Natural killer cell (primary cell): ENCODE data around the gene KIF26A. TPM values are rescaled to one million over a fixed set of nuclear protein-coding genes. Genes with fewer than 3 reads are reported as not detected.

ENCODE experiments used
- ATAC-seq, 3 donors: fragments of 150-1000 bp in 2 of 3; fragments of 200-7000 bp in 1 of 3; cut with Tn5 transposase; 1 replicate in 1 of 3; 2 replicates in 2 of 3; pipeline ENCODE4 v1.10.0; 2021; ENCODE audit warnings: mild to moderate bottlenecking in 2 of 3, moderate library complexity in 2 of 3
- DNase-seq, 2 donors: peaks; one replicate each; pipeline versions ENCODE4 v3.0.0 to v3.0.0-alpha.2; 2013 to 2021; ENCODE audit warnings: mixed read lengths in 1 of 2
- H3K27ac ChIP-seq: one replicate; pipeline ENCODE4 v1.5.1; 2013; ENCODE audit warnings: mild to moderate bottlenecking, low read length
- H3K27me3 ChIP-seq: one replicate; pipeline ENCODE4 v1.6.1; 2013; ENCODE audit warnings: low read length; ENCODE audit not compliant: control insufficient read depth, insufficient read depth
- H3K36me3 ChIP-seq: one replicate; pipeline ENCODE4 v1.6.1; 2013; ENCODE audit warnings: low read length; ENCODE audit not compliant: control insufficient read depth, insufficient read depth
- H3K4me1 ChIP-seq: one replicate; pipeline ENCODE4 v1.6.1; 2013; ENCODE audit warnings: low read length; ENCODE audit not compliant: control insufficient read depth, insufficient read depth
- H3K4me3 ChIP-seq: one replicate; pipeline ENCODE4 v1.5.1; 2013; ENCODE audit warnings: low read length
- H3K9me3 ChIP-seq: one replicate; pipeline ENCODE4 v1.6.1; 2013; ENCODE audit warnings: low read length; ENCODE audit not compliant: control insufficient read depth, insufficient read depth
- H3K27ac Mint-ChIP-seq, 2 donors: one replicate each; pipeline ENCODE4 v1.8.0; 2022; ENCODE audit warnings: mild to moderate bottlenecking in 2 of 2, mixed read lengths in 2 of 2, moderate library complexity in 1 of 2
- H3K27me3 Mint-ChIP-seq, 2 donors: one replicate each; pipeline ENCODE4 v1.8.0; 2022; ENCODE audit warnings: low read depth in 2 of 2, mixed read lengths in 2 of 2
- H3K36me3 Mint-ChIP-seq: one replicate; pipeline ENCODE4 v1.8.0; 2022; ENCODE audit warnings: mixed read lengths
- H3K4me1 Mint-ChIP-seq, 2 donors: one replicate each; pipeline ENCODE4 v1.8.0; 2022; ENCODE audit warnings: mixed read lengths in 2 of 2
- H3K4me3 Mint-ChIP-seq: one replicate; pipeline ENCODE4 v1.8.0; 2022; ENCODE audit warnings: mild to moderate bottlenecking, moderate library complexity, mixed read lengths
- H3K9me3 Mint-ChIP-seq, 2 donors: one replicate each; pipeline ENCODE4 v1.8.0; 2022; ENCODE audit warnings: mixed read lengths in 2 of 2
- WGBS: methylation state at CpG from one replicate; pipeline ENCODE4 v1.1.7; 2013; ENCODE audit warnings: missing lambda C conversion rate; ENCODE audit not compliant: insufficient coverage; 5-methylcytosine and 5-hydroxymethylcytosine counted together
- intact Hi-C: fragments of 100-400 bp; cut with micrococcal nuclease; formaldehyde crosslinking; loops from one replicate; pipeline ENCODE4 v1.14.2; 2022
- total RNA-seq, 4 donors: library from RNA; stranded (reverse); fragments of 120-200 nt in 1 of 4; gene quantifications; one replicate each; pipeline versions ENCODE4 v1.2.3 to v1.2.4, GENCODE V29; 2013 to 2022
- TF ChIP-seq, protein P1 (sequence below): fragments of 200-600 bp; IDR thresholded peaks from one replicate; pipeline ENCODE4 v1.8.0; 2022; ENCODE audit warnings: antibody characterized with exemption

The KIF26A gene
- total RNA-seq, 3 donors from 2014 or later (not counting 1 experiment from before 2014, with no cell fraction given): not detected

DNA sequence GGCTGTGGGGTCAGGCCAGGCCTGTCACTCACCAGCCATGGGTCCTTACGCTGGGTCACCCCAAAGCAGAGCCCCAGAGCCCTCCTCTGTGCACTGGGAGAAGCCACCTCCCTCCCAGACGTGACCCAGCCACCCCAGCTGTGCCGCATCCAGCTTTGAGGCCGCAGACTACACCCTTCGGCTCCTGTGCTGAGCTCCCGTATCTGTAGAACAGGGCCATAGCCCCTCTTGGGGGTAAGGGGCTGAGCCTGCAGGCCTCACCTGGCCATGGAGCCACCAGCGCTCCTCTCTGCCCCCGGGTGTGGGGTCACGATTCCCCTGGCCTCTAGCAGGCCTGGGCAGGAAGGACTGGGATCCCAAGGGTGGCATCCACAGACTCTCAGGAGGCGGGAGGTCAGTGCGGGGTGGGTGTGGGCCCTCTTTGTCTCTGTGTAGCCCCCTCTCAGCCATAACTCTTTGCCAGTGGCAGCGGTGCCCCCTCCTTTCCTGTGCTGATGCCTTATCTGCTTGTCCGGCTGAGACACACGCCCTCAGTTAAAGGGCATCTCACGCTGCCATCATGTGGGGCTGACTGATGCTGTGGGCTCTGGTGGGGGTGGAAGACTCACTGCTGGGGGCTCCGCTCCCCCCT, 36.6 kb upstream of the KIF26A start:
- no peaks in the 10 kb centered on the region for H3K9me3 Mint-ChIP-seq
- no peaks in the 10 kb centered on the region for H3K27me3 ChIP-seq
- no peak overlapping the region for H3K4me3 Mint-ChIP-seq
- intact Hi-C loops: no loop called here
- ATAC-seq (no peak), DNase-seq (no peak)
- H3K36me3 Mint-ChIP-seq: no peaks in the 10 kb centered on the region
- no peaks in the 10 kb centered on the region for H3K4me1 Mint-ChIP-seq
- H3K4me1 ChIP-seq: no peaks in the 10 kb centered on the region
- no peaks in the 10 kb centered on the region for H3K9me3 ChIP-seq
- WGBS: 90% methylated on average over 15 of the region's 16 CpGs
- H3K27ac ChIP-seq: no peak overlapping the region
- no peaks in the 10 kb centered on the region for H3K36me3 ChIP-seq
- H3K27ac Mint-ChIP-seq: no peak overlapping the region
- no peak overlapping the region for H3K4me3 ChIP-seq
- no peaks in the 10 kb centered on the region for H3K27me3 Mint-ChIP-seq
- TF ChIP-seq, protein P1, sequence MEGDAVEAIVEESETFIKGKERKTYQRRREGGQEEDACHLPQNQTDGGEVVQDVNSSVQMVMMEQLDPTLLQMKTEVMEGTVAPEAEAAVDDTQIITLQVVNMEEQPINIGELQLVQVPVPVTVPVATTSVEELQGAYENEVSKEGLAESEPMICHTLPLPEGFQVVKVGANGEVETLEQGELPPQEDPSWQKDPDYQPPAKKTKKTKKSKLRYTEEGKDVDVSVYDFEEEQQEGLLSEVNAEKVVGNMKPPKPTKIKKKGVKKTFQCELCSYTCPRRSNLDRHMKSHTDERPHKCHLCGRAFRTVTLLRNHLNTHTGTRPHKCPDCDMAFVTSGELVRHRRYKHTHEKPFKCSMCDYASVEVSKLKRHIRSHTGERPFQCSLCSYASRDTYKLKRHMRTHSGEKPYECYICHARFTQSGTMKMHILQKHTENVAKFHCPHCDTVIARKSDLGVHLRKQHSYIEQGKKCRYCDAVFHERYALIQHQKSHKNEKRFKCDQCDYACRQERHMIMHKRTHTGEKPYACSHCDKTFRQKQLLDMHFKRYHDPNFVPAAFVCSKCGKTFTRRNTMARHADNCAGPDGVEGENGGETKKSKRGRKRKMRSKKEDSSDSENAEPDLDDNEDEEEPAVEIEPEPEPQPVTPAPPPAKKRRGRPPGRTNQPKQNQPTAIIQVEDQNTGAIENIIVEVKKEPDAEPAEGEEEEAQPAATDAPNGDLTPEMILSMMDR: no peak

GRCh38 chr14:104102282-104102914, 36.0 kb upstream of the KIF26A start:
- DNase-seq (no peak), ATAC-seq (no peak)
- no peaks in the 10 kb centered on the region for H3K4me1 Mint-ChIP-seq
- no peaks in the 10 kb centered on the region for H3K36me3 Mint-ChIP-seq
- H3K9me3 Mint-ChIP-seq: no peaks in the 10 kb centered on the region
- 74% methylated on average over 15 of the region's 16 CpGs for WGBS
- H3K36me3 ChIP-seq: no peaks in the 10 kb centered on the region
- H3K27ac ChIP-seq: no peak overlapping the region
- intact Hi-C loops: no loop called here
- TF ChIP-seq, protein P1: no peak
- H3K4me3 Mint-ChIP-seq: no peak overlapping the region
- H3K4me3 ChIP-seq: no peak overlapping the region
- H3K27me3 ChIP-seq: no peaks in the 10 kb centered on the region
- no peaks in the 10 kb centered on the region for H3K4me1 ChIP-seq
- no peaks in the 10 kb centered on the region for H3K9me3 ChIP-seq
- no peak overlapping the region for H3K27ac Mint-ChIP-seq
- no peaks in the 10 kb centered on the region for H3K27me3 Mint-ChIP-seq

GRCh38 chr14:104103061-104103445, 35.3 kb upstream of the KIF26A start:
- Mint-ChIP-seq H3K4me1 (no peaks in the 10 kb centered on the region), H3K27me3 (no peaks in the 10 kb centered on the region), H3K27ac (no peak overlapping the region), H3K9me3 (no peaks in the 10 kb centered on the region), H3K4me3 (no peak overlapping the region), H3K36me3 (no peaks in the 10 kb centered on the region)
- no peak for ATAC-seq
- Histone ChIP-seq H3K27ac (no peak overlapping the region), H3K4me1 (no peaks in the 10 kb centered on the region), H3K9me3 (no peaks in the 10 kb centered on the region), H3K27me3 (no peaks in the 10 kb centered on the region), H3K36me3 (no peaks in the 10 kb centered on the region), H3K4me3 (no peak overlapping the region)
- WGBS: 86% methylated on average over 26 of the region's 26 CpGs
- intact Hi-C loops: no loop called here
- DNase-seq: no peak
- TF ChIP-seq, protein P1: no peak
